Measurements from ENCODE around the gene TAGLN3.
A peak's percentile ranks its signal among the peaks of the same experiment; 100 is the strongest.

TAGLN3 gene

GRCh38 chr3:111998636-111999483, at the start of gene TAGLN3:
TAGLN3 (plus strand) TSS chr3:111998922; CDS start chr3:111999423, 501 bp downstream.
- peak; percentile 32 to 70 for DNase-seq

- DNase-seq, result no peak
Observed at GRCh38 chr3:111949712-111950111, 49.0 kb upstream of the TAGLN3 start.

- no peak for DNase-seq
Observed at GRCh38 chr3:111951032-111951431, 47.7 kb upstream of the TAGLN3 start.

- DNase-seq, result no peak
Observed at GRCh38 chr3:111952086-111952485, 46.6 kb upstream of the TAGLN3 start.

- no peak for DNase-seq
Observed at GRCh38 chr3:111952866-111953450, 45.8 kb upstream of the TAGLN3 start.

GRCh38 chr3:111954228-111954990, 44.3 kb upstream of the TAGLN3 start:
- DNase-seq, result no peak

- DNase-seq, result no peak
Observed at GRCh38 chr3:111955876-111956275, 42.8 kb upstream of the TAGLN3 start.

GRCh38 chr3:111956449-111956848, 42.3 kb upstream of the TAGLN3 start:
- no peak for DNase-seq

GRCh38 chr3:111956995-111957734, 41.6 kb upstream of the TAGLN3 start:
- no peak for DNase-seq

GRCh38 chr3:111961461-111962164, 37.1 kb upstream of the TAGLN3 start:
- no peak for DNase-seq

GRCh38 chr3:111963424-111963823, 35.3 kb upstream of the TAGLN3 start:
- DNase-seq, result no peak

- DNase-seq, result no peak
Observed at GRCh38 chr3:111965484-111965883, 33.2 kb upstream of the TAGLN3 start.

GRCh38 chr3:111967068-111967467, 31.7 kb upstream of the TAGLN3 start:
- no peak for DNase-seq

- peak; percentile 70 to 76 for DNase-seq
Observed at GRCh38 chr3:111967651-111968274, 31.0 kb upstream of the TAGLN3 start.

GRCh38 chr3:111968319-111969054, 30.2 kb upstream of the TAGLN3 start:
- DNase-seq, result no peak

- no peak for DNase-seq
Observed at GRCh38 chr3:111970376-111970775, 28.3 kb upstream of the TAGLN3 start.

- no peak for DNase-seq
Observed at GRCh38 chr3:111971533-111972130, 27.1 kb upstream of the TAGLN3 start.

GRCh38 chr3:111972891-111973290, 25.8 kb upstream of the TAGLN3 start:
- DNase-seq, result no peak

GRCh38 chr3:111975131-111975530, 23.6 kb upstream of the TAGLN3 start:
- DNase-seq, result no peak

- no peak for DNase-seq
Observed at GRCh38 chr3:111976254-111976653, 22.5 kb upstream of the TAGLN3 start.
